Smooth muscle cell (in vitro differentiated cells): ENCODE results near the gene TAGLN3. TPM values are rescaled to one million over a fixed set of nuclear protein-coding genes. Genes with fewer than 3 reads are reported as not detected.
A peak's percentile ranks its signal among the peaks of the same experiment; 100 is the strongest.

Experiments
- DNase-seq: peaks from one replicate; lab custom pipeline; 2025; ENCODE audit not compliant: unreplicated experiment; lab: John Stamatoyannopoulos, UW
- H2AFZ ChIP-seq: fragments of 200-600 bp; sonication (generic); 2 replicates; pipeline ENCODE4 v1.6.0; 2016; ENCODE audit warnings: antibody characterized with exemption, low read depth, mild to moderate bottlenecking
- H3F3A ChIP-seq: fragments of 200-600 bp; sonication (generic); 2 replicates; pipeline ENCODE4 v1.6.0; 2017; ENCODE audit warnings: antibody characterized with exemption, low read depth
- H3K27ac ChIP-seq: fragments of 200-600 bp; sonication (generic); 2 replicates; pipeline ENCODE4 v1.5.1; 2016; ENCODE audit warnings: low read depth, mild to moderate bottlenecking
- H3K27me3 ChIP-seq: fragments of 200-600 bp; sonication (generic); 2 replicates; pipeline ENCODE4 v1.6.1; 2016; ENCODE audit warnings: low read depth, mild to moderate bottlenecking
- H3K36me3 ChIP-seq: fragments of 200-600 bp; sonication (generic); 2 replicates; pipeline ENCODE4 v1.5.1; 2016; ENCODE audit warnings: low read depth
- H3K4me1 ChIP-seq: fragments of 200-600 bp; sonication (generic); 2 replicates; pipeline ENCODE4 v1.5.1; 2016; ENCODE audit warnings: low read depth
- H3K4me2 ChIP-seq: fragments of 200-600 bp; sonication (generic); 2 replicates; pipeline ENCODE4 v1.6.0; 2016; ENCODE audit warnings: mild to moderate bottlenecking
- H3K4me3 ChIP-seq: fragments of 200-600 bp; sonication (generic); 2 replicates; pipeline ENCODE4 v1.5.1; 2016; ENCODE audit warnings: mild to moderate bottlenecking
- H3K79me2 ChIP-seq: fragments of 200-600 bp; sonication (generic); 2 replicates; pipeline ENCODE4 v1.6.0; 2016; ENCODE audit warnings: low read depth, mild to moderate bottlenecking
- H3K9ac ChIP-seq: fragments of 200-600 bp; sonication (generic); 2 replicates; pipeline ENCODE4 v1.6.0; 2016; ENCODE audit warnings: low read depth
- H3K9me3 ChIP-seq: fragments of 200-600 bp; sonication (generic); replicated peaks from 2 replicates; pipeline ENCODE4 v1.5.1; 2016; ENCODE audit warnings: low read depth
- H4K20me1 ChIP-seq: fragments of 200-600 bp; sonication (generic); 2 replicates; pipeline ENCODE4 v1.6.0; 2016; ENCODE audit warnings: low read depth
- WGBS: methylation state at CpG from one replicate; pipeline ENCODE4 v1.1.7; 2016; ENCODE audit warnings: low lambda C conversion rate; 5-methylcytosine and 5-hydroxymethylcytosine counted together
- polyA plus RNA-seq: library from polyadenylated mRNA; unstranded; fragments of >200 nt; fragmentation: Nextera tagmentation; extraction: Ambion mirVana; gene quantifications from 2 replicates; pipeline ENCODE4 v1.2.1, GENCODE V29; 2016
- total RNA-seq: library from RNA; depleted of rRNA; stranded (reverse); fragments of >200 nt; gene quantifications from 2 replicates; pipeline ENCODE4 v1.2.3, GENCODE V29; 2014
- TF ChIP-seq, protein P1 (sequence below): fragments of 200-600 bp; sonication (generic); IDR thresholded peaks from 2 replicates; pipeline ENCODE4 v1.5.1; 2017; ENCODE audit warnings: borderline replicate concordance, mild to moderate bottlenecking, antibody characterized with exemption; ENCODE audit not compliant: insufficient read depth, poor library complexity, severe bottlenecking

Gene TAGLN3
- total and polyA plus RNA-seq, 2 experiments from 2014 or later = 0.97 to 2.1 TPM

DNA sequence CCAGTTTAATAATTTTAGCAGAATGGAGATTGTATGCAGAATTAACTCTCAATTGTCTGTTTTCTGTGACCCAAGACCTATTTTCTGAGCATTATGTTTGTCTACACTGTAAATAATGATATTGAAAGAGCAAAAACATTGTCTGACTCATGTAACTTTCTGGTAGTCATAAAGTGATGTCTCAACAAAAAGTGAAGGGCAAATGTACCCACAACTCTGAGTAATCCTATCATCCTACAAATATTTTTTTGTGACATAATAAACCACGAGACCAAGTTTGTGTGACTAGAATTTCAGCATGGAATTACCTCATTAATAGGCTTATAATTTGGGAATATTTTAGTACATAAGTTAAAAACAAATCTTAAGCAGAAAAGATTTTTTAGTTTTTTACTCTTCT, 35.3 kb upstream of the TAGLN3 start:
- Histone ChIP-seq H3K4me1 (peaks cover 7% of the 10 kb centered on the region), H4K20me1 (no peaks in the 10 kb centered on the region), H2AFZ (no peak overlapping the region), H3K36me3 (no peaks in the 10 kb centered on the region), H3K9me3 (no peaks in the 10 kb centered on the region), H3K27ac (peak overlapping the region; percentile 97), H3K4me3 (no peak overlapping the region), H3K9ac (peak overlapping the region; percentile 73), H3F3A (peaks cover 12% of the 10 kb centered on the region), H3K79me2 (peaks cover 4% of the 10 kb centered on the region), H3K4me2 (peak overlapping the region; percentile 49), H3K27me3 (no peaks in the 10 kb centered on the region)
- 16% methylated on average over 1 of the region's 1 CpG for WGBS
- TF ChIP-seq, protein P1, sequence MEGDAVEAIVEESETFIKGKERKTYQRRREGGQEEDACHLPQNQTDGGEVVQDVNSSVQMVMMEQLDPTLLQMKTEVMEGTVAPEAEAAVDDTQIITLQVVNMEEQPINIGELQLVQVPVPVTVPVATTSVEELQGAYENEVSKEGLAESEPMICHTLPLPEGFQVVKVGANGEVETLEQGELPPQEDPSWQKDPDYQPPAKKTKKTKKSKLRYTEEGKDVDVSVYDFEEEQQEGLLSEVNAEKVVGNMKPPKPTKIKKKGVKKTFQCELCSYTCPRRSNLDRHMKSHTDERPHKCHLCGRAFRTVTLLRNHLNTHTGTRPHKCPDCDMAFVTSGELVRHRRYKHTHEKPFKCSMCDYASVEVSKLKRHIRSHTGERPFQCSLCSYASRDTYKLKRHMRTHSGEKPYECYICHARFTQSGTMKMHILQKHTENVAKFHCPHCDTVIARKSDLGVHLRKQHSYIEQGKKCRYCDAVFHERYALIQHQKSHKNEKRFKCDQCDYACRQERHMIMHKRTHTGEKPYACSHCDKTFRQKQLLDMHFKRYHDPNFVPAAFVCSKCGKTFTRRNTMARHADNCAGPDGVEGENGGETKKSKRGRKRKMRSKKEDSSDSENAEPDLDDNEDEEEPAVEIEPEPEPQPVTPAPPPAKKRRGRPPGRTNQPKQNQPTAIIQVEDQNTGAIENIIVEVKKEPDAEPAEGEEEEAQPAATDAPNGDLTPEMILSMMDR = no peak
- no peak for DNase-seq

DNA sequence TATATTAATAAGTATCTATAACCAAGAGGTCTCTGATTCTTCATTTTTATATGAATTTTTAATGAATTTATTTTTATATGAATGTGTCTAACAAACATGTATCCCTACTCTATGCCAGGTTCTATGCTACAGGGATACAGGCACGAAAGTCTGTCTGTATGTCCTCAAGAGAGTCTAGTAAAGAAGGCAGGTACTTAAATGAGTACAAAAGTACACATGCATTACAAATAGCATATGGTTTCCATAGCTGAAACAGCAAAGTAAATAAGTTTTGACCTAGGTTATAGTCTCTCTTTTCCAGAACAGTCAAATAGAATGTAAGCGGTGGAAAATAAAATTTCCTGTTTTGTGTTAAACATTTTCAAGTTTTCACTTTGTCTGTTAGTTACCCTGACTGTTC, 33.2 kb upstream of the TAGLN3 start:
- H3F3A ChIP-seq = peaks cover 12% of the 10 kb centered on the region
- H3K4me3 ChIP-seq = no peak overlapping the region
- H3K4me2 ChIP-seq = no peak overlapping the region
- 96% methylated on average over 2 of the region's 2 CpGs for WGBS
- peaks cover 10% of the 10 kb centered on the region for H3K36me3 ChIP-seq
- peaks cover 4% of the 10 kb centered on the region for H3K79me2 ChIP-seq
- no peaks in the 10 kb centered on the region for H3K27me3 ChIP-seq
- H2AFZ ChIP-seq = no peak overlapping the region
- TF ChIP-seq, protein P1 = no peak
- H3K4me1 ChIP-seq = peaks cover 4% of the 10 kb centered on the region
- H3K27ac ChIP-seq = no peak overlapping the region
- H3K9ac ChIP-seq = no peak overlapping the region
- no peaks in the 10 kb centered on the region for H3K9me3 ChIP-seq
- DNase-seq = no peak
- H4K20me1 ChIP-seq = no peaks in the 10 kb centered on the region

DNA sequence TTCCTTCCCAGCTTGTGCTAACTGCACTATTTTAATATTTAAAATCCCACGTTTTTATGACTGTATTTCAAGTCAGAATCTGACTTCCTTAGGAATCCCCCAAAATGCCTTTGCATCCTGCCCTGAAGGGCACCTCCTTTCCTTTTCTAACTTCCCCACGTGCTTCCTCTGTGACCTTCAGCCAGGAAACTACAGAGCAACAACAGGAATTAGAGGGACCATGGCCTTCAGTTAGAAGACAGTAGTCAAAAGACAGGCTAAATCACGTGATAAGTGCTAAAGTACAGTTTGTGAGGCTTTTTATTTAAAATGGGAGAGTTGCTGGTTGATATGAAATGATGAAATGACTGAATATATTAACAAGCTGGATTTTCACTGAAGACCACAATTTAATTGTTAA, 31.7 kb upstream of the TAGLN3 start:
- DNase-seq = no peak
- TF ChIP-seq, protein P1 = no peak
- no peaks in the 10 kb centered on the region for H3K27me3 ChIP-seq
- H3K4me3 ChIP-seq = no peak overlapping the region
- H3K4me1 ChIP-seq = peaks cover 4% of the 10 kb centered on the region
- peaks cover 4% of the 10 kb centered on the region for H3K79me2 ChIP-seq
- no peak overlapping the region for H3K9ac ChIP-seq
- no peak overlapping the region for H2AFZ ChIP-seq
- peaks cover 17% of the 10 kb centered on the region for H3K36me3 ChIP-seq
- H3K9me3 ChIP-seq = no peaks in the 10 kb centered on the region
- H3K27ac ChIP-seq = no peak overlapping the region
- peaks cover 7% of the 10 kb centered on the region for H3F3A ChIP-seq
- whole genome bisulfite sequencing = 54% methylated on average over 3 of the region's 3 CpGs
- H3K4me2 ChIP-seq = no peak overlapping the region
- H4K20me1 ChIP-seq = no peaks in the 10 kb centered on the region

DNA sequence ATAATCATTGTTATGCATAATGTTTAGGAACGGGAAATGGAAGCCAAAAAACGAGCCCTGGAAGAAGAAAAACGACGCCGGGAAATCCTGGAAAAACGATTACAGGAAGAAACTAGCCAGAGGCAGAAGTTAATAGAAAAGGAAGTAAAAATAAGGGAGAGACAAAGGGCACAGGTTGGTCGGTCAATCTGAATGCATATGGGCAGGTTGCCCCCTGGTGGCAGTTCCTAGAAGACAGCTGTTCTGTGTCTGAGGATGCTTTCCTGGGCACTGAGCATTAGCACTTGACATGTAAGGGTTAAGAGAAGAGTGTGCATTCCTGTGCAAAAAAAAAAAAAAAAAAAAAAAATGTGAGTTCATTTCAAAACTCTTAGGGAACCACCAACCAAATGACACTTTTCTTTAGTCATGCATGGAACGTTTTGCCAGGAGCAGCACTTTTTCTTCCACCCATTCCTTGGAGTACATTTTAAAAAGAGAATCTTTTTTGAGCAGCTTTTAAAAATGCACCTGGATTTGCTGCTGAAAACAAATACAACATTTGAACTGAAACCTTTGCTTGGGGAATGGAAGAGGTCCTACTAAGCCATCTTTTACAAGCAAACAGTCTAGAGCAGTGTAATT, 31.0 kb upstream of the TAGLN3 start:
- H3K9me3 ChIP-seq = no peaks in the 10 kb centered on the region
- no peak overlapping the region for H3K9ac ChIP-seq
- no peak overlapping the region for H3K4me3 ChIP-seq
- DNase-seq = peak; percentile 11
- peaks cover 7% of the 10 kb centered on the region for H3F3A ChIP-seq
- 20% methylated on average over 8 of the region's 8 CpGs for WGBS
- no peaks in the 10 kb centered on the region for H4K20me1 ChIP-seq
- H3K4me2 ChIP-seq = no peak overlapping the region
- H3K27me3 ChIP-seq = no peaks in the 10 kb centered on the region
- TF ChIP-seq, protein P1 = peak; percentile 86
- H3K79me2 ChIP-seq = peaks cover 4% of the 10 kb centered on the region
- H2AFZ ChIP-seq = no peak overlapping the region
- H3K27ac ChIP-seq = no peak overlapping the region
- peaks cover 17% of the 10 kb centered on the region for H3K36me3 ChIP-seq
- H3K4me1 ChIP-seq = peaks cover 4% of the 10 kb centered on the region
